HG03432 (cell line): ENCODE data around the gene CHERP.
"Not testable (repeated sequence)": the region's sequence is repeated elsewhere in the genome, so short reads cannot be mapped to it uniquely, and the experiment has no call there.

ENCODE experiments used
- ATAC-seq: cut with Tn5 transposase; IDR thresholded peaks from one replicate; pipeline ENCODE4 v1.9.1; 2021; ENCODE audit warnings: mild to moderate bottlenecking, moderate library complexity; ENCODE audit not compliant: unreplicated experiment

CHERP gene

GRCh38 chr19:16544473-16545231 lies 2.4 kb upstream of the CHERP start:
- ATAC-seq, result no peak

DNA sequence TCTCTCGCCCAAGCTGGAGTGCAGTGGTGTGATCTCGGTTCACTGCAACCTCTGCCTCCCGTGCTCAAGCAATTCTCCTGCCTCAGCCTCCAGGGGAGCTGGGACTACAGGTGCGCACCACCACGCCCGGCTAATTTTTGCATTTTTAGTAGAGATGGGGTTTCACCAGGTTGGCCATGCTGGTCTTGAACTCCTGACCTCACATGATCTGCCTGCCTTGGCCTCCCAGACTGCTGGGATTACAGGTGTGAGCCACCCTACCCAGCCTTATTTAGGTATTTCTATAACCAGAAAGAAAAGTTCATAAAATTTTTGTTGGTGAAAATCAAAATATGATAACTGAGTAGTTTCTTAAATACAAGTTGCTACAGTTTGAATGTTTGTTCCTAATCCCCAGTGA lies 1.5 kb upstream of the CHERP start:
- ATAC-seq, result not testable (repeated sequence)

DNA sequence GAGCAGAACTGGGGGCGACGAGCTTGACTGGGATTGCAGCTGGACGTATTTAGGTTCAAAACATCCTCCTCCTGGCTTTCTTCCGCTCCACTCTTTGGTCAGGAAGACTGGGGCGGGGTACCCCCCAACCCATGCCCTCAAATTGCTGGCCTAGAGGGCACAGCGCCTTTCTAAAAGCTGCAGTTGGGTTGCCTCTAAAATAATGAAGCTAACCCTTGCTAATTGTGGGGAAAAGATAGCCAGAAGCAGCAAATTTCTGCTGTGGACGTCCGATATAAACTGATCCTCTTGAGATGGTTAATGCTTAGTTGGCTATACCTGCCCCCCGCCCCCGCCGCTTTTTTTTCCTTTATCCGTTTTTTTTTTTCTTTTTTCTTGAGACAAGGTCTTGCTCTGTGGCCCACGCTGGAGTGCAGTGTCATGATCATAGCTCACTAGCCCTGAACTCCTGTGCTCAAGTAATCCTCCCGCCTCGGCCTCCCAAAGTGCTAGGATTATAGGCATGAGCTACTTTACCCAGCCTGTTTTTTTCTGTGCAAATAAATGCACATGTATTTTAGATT lies 754 bp upstream of the CHERP start:
- no peak for ATAC-seq

GRCh38 chr19:16541526-16542044 lies 652 bp downstream of the CHERP start:
- no peak for ATAC-seq

DNA sequence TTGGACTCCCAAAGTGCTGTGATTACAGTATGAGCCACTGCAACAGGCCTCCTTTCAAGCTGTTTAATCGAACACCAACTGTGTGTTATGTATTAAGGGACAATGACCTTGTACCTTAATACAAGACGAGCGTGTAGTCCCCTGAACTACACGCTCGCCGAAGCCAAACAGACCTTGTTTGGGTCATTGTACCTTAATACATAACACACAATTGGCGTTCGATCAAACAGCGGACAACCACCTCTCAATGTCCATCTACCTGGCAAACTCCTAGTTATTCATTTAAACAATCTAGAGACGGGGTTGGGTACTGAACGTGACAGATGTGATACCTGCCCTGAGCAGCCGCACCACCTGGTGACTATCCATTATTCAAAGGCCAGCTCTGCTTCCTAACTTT lies 1.3 kb downstream of the CHERP start:
- no peak for ATAC-seq

- no peak for ATAC-seq
These were observed 5.1 kb downstream of the CHERP start for GRCh38 chr19:16537111-16537510.

DNA sequence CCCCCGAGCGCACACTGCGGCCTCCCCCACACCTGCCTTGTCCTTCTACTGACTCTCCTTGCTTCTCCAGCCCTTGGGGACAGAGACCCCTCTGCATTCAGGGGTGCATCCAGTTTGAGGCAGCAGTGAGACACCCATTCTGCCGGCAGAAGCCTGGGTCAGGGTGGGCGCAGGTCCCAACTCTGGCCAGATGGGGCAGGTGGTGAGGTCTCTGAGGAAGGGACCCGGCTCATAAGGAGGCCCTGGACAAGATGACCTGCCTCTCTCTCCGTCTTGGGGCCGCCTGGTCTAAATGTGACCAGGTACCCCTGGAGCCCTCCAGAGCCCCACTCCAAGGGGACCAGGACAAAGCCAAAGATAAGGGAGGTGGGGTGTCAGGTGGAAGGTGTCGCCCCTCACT lies 6.1 kb downstream of the CHERP start:
- no peak for ATAC-seq

GRCh38 chr19:16535381-16535780 lies 6.9 kb downstream of the CHERP start:
- ATAC-seq, result no peak

GRCh38 chr19:16532440-16533234 lies 9.6 kb downstream of the CHERP start:
- ATAC-seq, result no peak

GRCh38 chr19:16531380-16531669 lies 10.9 kb downstream of the CHERP start:
- no peak for ATAC-seq

- ATAC-seq, result no peak
These were observed 11.5 kb downstream of the CHERP start for GRCh38 chr19:16530540-16531379.

DNA sequence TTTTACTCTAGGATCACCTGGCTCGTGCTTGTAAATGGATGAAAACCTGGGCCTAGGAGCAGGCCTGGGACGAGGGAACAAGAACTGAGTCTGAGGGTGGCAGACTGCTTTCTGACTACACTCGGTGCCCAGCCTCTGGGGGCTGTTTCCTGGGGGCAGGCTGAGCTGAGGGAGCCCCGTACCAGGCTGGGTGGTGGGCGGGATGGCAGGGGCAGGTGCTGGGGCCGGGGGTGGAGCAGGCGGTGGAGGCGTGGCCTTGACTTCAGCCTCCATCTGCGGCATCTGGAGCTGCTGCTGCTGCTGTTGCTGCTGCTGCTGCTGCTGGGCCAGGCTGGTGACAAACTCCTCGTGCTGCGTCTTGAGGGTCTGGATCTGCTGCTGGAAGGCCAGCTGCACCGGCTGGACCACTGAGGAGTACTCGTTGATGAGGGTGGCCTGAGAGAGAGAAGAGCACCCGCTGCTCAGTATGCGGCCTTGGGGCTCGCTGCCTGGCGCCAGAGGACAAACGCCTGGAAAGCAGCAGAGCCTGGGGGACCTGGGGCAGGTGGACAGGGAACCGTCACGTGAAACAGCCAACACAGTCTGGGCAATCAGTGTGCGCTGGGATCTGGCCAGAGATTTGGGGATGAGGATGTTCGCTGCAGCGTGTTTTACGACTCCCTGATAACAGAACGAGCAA lies 12.6 kb downstream of the CHERP start:
- no peak for ATAC-seq

GRCh38 chr19:16527971-16528521 lies 14.2 kb downstream of the CHERP start:
- ATAC-seq, result no peak

GRCh38 chr19:16527334-16527935 lies 14.8 kb downstream of the CHERP start:
- ATAC-seq, result no peak

- no peak for ATAC-seq
These were observed 16.3 kb downstream of the CHERP start for GRCh38 chr19:16525751-16526481.

- no peak for ATAC-seq
These were observed 17.1 kb downstream of the CHERP start for GRCh38 chr19:16524991-16525734.

DNA sequence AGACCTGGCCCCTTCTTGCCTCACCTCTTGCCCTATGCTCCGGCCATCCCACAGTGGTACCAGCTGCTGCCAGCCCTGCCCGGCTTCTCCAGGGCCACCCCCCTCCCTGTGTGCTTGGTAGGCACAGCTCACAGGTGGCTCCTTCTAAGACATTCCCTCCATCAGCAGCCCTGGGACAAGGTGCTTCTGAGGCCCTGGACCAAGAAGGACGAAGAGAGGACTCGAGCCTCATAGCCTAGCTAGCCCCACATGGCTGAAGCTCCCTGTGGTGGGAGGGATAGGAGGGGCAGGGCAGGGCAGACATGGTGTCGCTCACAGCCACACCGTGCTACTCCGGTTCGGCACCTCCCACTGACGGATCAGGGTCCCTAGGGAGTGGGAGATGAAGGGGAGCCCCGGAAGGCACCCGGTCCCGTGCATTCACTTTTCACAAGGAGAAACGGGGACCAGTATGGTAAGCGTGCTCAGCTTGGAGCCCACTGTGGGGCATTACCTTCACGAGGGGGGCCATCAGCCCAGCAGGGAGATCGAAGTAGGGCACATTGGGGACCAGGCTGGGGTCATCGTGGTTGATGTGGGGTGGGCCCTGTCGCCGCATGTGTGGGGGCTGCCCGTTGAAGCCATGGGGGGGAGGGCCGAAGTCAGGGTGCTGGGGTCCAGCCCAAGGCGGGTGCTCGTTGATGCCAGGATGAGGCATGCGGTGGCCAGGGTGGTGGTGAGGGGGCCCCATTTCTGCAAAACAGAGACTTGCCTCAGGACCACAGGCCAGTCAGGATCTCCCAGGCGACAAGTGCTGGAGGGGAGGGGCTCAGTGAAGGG lies 19.5 kb downstream of the CHERP start:
- no peak for ATAC-seq
